ENCODE measurements around the gene MDM4. TPM values are rescaled to one million over a fixed set of nuclear protein-coding genes. Genes with fewer than 3 reads are reported as not detected.

The MDM4 gene
- polyA plus RNA-seq, 2 of the 4 experiments (the other 2 are of a cell fraction), result 4.6 to 48.9 TPM

DNA sequence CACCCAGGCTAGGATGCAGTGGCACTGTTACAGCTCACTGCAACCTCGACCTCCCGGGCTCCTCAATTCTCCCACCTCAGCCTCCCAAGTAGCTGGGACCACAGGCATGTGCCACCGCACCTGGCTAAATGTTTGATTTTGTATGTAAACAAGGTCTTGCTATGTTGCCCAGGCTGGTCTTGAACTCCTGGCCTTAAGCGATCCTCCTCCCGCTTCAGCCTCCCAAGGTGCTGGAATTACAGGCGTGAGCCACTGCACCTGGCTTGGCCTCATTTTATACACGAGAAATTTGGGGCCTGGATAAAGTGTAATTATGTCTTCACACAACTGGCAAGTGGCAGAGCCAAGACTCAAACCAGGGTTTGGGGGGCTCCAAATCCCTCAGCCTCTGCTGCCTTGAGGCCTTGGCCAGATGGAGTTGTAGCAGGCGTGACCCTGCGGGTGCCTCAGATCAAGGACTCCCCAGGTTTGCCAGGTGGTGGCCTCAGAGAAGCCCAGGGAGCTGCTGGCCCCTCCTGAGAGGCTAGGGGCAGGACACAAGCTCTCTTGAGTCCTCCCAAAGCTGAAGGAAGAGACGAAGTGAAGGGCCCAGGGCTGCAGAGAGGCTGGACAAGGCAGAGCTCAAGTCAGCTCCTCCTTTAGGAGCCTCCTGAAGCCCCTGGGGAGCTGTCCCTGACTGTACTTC, 61.7 kb downstream of the MDM4 start:
- FAIRE-seq (no peak), DNase-seq (ENCODE audit: low read depth in 1 of 2, low spot score in 1 of 2) (no peak), ATAC-seq (no peak)
- ChIA-PET POLR2A (no interaction called here), CTCF (interaction anchor here (1.2 to 26.0 kb wide), 5 partner anchors 9 to 227 kb away, joined by 6 to 591 read pairs (median 9); no protein-coding TSS in a partner anchor)
- H3K4me2 ChIP-seq, result no peak overlapping the region
- peaks cover 17% of the 10 kb centered on the region for H3K4me1 ChIP-seq
- H3K27ac ChIP-seq, result no peak overlapping the region
- no peak overlapping the region for H3K4me3 ChIP-seq
- H3K9me3 ChIP-seq, result no peaks in the 10 kb centered on the region
- WGBS (ENCODE audit: missing lambda C conversion rate), result 82% methylated on average over 10 of the region's 10 CpGs
- TF ChIP-seq PHF8 (IDR thresholded peaks at IDR 0.05; ENCODE audit: borderline replicate concordance, low read depth) (no peak), MYC (IDR thresholded peaks at IDR 0.05; ENCODE audit: borderline replicate concordance, low read length) (no peak), MAFK (IDR thresholded peaks at IDR 0.05; ENCODE audit: partially characterized antibody) (no peak), ATOH8 (CRISPR knock-in tag; IDR thresholded peaks at IDR 0.05; ENCODE audit: low read depth) (no peak), HEYL (CRISPR knock-in tag; IDR thresholded peaks at IDR 0.05) (no peak), MAX (IDR thresholded peaks at IDR 0.05) (no peak), E2F6 (IDR thresholded peaks at IDR 0.05; ENCODE audit: borderline replicate concordance, low read depth) (no peak), POLR2A (IDR thresholded peaks at IDR 0.05; ENCODE audit: low read length) (no peak), CHD4 (IDR thresholded peaks at IDR 0.05; ENCODE audit: borderline replicate concordance) (no peak), RNF2 (IDR thresholded peaks at IDR 0.05; ENCODE audit: borderline replicate concordance, low read depth) (no peak), TP53 (CRISPR knock-in tag; IDR thresholded peaks at IDR 0.05) (no peak), GATA3 (IDR thresholded peaks at IDR 0.05; ENCODE audit: borderline replicate concordance) (no peak), KDM1A (IDR thresholded peaks at IDR 0.05; ENCODE audit: low read depth) (no peak), EP300 (IDR thresholded peaks at IDR 0.05) (no peak), RAD21 (conservative IDR thresholded peaks at IDR 0.05 in 1 of 2, IDR thresholded peaks at IDR 0.05 in 1 of 2) (no peak), SMC3 (IDR thresholded peaks at IDR 0.05) (no peak), MAZ (IDR thresholded peaks at IDR 0.05; ENCODE audit: borderline replicate concordance, low read depth, low read length) (no peak), RARB (CRISPR knock-in tag; IDR thresholded peaks at IDR 0.05) (no peak), ESRRA (IDR thresholded peaks at IDR 0.05; ENCODE audit: borderline replicate concordance, low read length) (no peak)

DNA sequence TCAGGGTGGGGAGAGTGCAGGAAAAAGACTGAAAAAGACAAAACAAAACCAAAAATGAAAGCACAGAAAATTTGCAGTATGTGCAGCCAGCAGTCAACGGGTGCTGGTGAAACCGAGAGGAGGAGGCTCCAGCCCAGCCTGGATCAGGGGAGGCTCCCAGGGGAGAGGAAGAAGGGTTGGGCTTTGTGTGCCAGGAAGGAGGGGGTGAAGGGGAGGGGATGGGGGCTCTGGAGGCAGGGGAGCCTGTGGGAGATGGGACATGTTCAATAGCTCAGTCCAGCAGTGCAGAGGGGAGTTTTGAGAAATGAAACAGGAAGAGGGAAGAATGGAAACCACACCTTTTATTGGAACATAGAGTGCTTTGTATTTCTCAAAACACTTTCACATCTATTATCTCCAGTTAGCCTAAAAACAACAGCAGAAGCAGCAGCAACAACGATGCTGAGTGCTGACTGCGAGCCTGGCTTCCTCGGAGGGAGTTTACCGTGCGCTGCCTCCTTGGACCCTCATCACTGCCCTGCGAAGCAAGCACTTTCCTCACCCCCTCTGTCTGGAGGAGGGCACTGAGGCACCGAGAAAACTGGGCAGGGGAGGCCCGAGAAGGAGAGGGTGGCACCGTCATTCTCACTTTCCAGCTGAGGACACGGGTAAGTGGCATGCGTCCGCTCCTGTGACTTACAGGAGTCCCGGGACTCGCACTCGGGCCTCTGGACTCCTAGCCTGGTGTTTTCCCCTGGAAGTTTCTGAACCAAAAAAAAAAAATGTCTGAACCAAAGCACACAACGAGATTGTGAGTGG, 62.9 kb downstream of the MDM4 start:
- H3K4me2 ChIP-seq, result no peak overlapping the region
- 74% methylated on average over 17 of the region's 18 CpGs for WGBS (ENCODE audit: missing lambda C conversion rate)
- TF ChIP-seq RFX5 (IDR thresholded peaks at IDR 0.05) (no peak), RNF2 (IDR thresholded peaks at IDR 0.05; ENCODE audit: borderline replicate concordance, low read depth) (no peak)
- TF ChIP-seq, protein P1, sequence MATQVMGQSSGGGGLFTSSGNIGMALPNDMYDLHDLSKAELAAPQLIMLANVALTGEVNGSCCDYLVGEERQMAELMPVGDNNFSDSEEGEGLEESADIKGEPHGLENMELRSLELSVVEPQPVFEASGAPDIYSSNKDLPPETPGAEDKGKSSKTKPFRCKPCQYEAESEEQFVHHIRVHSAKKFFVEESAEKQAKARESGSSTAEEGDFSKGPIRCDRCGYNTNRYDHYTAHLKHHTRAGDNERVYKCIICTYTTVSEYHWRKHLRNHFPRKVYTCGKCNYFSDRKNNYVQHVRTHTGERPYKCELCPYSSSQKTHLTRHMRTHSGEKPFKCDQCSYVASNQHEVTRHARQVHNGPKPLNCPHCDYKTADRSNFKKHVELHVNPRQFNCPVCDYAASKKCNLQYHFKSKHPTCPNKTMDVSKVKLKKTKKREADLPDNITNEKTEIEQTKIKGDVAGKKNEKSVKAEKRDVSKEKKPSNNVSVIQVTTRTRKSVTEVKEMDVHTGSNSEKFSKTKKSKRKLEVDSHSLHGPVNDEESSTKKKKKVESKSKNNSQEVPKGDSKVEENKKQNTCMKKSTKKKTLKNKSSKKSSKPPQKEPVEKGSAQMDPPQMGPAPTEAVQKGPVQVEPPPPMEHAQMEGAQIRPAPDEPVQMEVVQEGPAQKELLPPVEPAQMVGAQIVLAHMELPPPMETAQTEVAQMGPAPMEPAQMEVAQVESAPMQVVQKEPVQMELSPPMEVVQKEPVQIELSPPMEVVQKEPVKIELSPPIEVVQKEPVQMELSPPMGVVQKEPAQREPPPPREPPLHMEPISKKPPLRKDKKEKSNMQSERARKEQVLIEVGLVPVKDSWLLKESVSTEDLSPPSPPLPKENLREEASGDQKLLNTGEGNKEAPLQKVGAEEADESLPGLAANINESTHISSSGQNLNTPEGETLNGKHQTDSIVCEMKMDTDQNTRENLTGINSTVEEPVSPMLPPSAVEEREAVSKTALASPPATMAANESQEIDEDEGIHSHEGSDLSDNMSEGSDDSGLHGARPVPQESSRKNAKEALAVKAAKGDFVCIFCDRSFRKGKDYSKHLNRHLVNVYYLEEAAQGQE (IDR thresholded peaks at IDR 0.05), result no peak
- H3K4me3 ChIP-seq, result no peak overlapping the region
- H3K9me3 ChIP-seq, result no peaks in the 10 kb centered on the region
- ATAC-seq (no peak), FAIRE-seq (no peak), DNase-seq (ENCODE audit: low read depth in 1 of 2, low spot score in 1 of 2) (no peak)
- H3K4me1 ChIP-seq, result peaks cover 6% of the 10 kb centered on the region
- ChIA-PET CTCF (interaction anchor here (0.7 to 26.0 kb wide), 8 partner anchors 9 to 226 kb away, joined by 3 to 591 read pairs (median 8); no protein-coding TSS in a partner anchor), POLR2A (no interaction called here)
- H3K27ac ChIP-seq, result 0 out of 6 replicates have a peak overlapping the region, but pooled peaks of 1 of the 2 experiments have one; percentile 30

All from A549 (cell line).